ACC112 (cell line): ENCODE data around the gene MYO3B.
"Not testable (repeated sequence)": the region's sequence is repeated elsewhere in the genome, so short reads cannot be mapped to it uniquely, and the experiment has no call there.

ENCODE experiments used
- H2AFZ ChIP-seq: fragments of 200-600 bp; sonication (generic); one replicate; pipeline ENCODE4 v1.6.0; 2017; ENCODE audit warnings: antibody characterized with exemption, low read length; ENCODE audit not compliant: unreplicated experiment
- H3K27ac ChIP-seq: fragments of 200-600 bp; sonication (generic); 2 replicates; pipeline ENCODE4 v1.5.1; 2014; ENCODE audit warnings: low read depth, mild to moderate bottlenecking, antibody characterized with exemption, low read length, moderate library complexity
- H3K27me3 ChIP-seq: fragments of 200-600 bp; sonication (generic); 2 replicates; pipeline ENCODE4 v1.6.1; 2014; ENCODE audit warnings: mild to moderate bottlenecking, antibody characterized with exemption, low read length, moderate library complexity, mixed read lengths; ENCODE audit not compliant: insufficient read depth
- H3K36me3 ChIP-seq: fragments of 200-600 bp; sonication (generic); 2 replicates; pipeline ENCODE4 v1.6.1; 2016; ENCODE audit warnings: mild to moderate bottlenecking, antibody characterized with exemption, low read length, moderate library complexity, mixed read lengths; ENCODE audit not compliant: insufficient read depth
- H3K4me1 ChIP-seq: fragments of 200-600 bp; sonication (generic); one replicate; pipeline ENCODE4 v1.6.1; 2016; ENCODE audit warnings: low read length, mixed read lengths; ENCODE audit not compliant: insufficient read depth, unreplicated experiment, control insufficient read depth
- H3K4me3 ChIP-seq: fragments of 200-600 bp; sonication (generic); 2 replicates; pipeline ENCODE4 v1.5.1; 2014; ENCODE audit warnings: mild to moderate bottlenecking, low read depth, low read length
- H3K79me2 ChIP-seq: fragments of 200-600 bp; sonication (generic); one replicate; pipeline ENCODE4 v1.6.0; 2016; ENCODE audit warnings: low read length; ENCODE audit not compliant: control insufficient read depth, unreplicated experiment, insufficient read depth

MYO3B gene

GRCh38 chr2:170423919-170424318, 246.0 kb downstream of the MYO3B start:
- H3K36me3 ChIP-seq: no peaks in the 10 kb centered on the region
- no peak overlapping the region for H2AFZ ChIP-seq
- H3K4me1 ChIP-seq: peaks cover 3% of the 10 kb centered on the region
- no peak overlapping the region for H3K4me3 ChIP-seq
- no peak overlapping the region for H3K27ac ChIP-seq
- peaks cover 32% of the 10 kb centered on the region for H3K27me3 ChIP-seq
- no peaks in the 10 kb centered on the region for H3K79me2 ChIP-seq

GRCh38 chr2:170425281-170425751, 247.4 kb downstream of the MYO3B start:
- H3K4me3 ChIP-seq: no peak overlapping the region
- peaks cover 3% of the 10 kb centered on the region for H3K4me1 ChIP-seq
- peaks cover 26% of the 10 kb centered on the region for H3K27me3 ChIP-seq
- no peaks in the 10 kb centered on the region for H3K36me3 ChIP-seq
- H2AFZ ChIP-seq: no peak overlapping the region
- H3K79me2 ChIP-seq: no peaks in the 10 kb centered on the region
- no peak overlapping the region for H3K27ac ChIP-seq

- Histone ChIP-seq H3K79me2 (no peaks in the 10 kb centered on the region), H3K27ac (no peak overlapping the region), H3K4me1 (peaks cover 3% of the 10 kb centered on the region), H3K4me3 (no peak overlapping the region), H3K27me3 (peaks cover 10% of the 10 kb centered on the region), H2AFZ (no peak overlapping the region), H3K36me3 (no peaks in the 10 kb centered on the region)
Measured at GRCh38 chr2:170428868-170429267, 250.9 kb downstream of the MYO3B start.

- Histone ChIP-seq H3K79me2 (no peaks in the 10 kb centered on the region), H3K4me3 (no peak overlapping the region), H3K36me3 (no peaks in the 10 kb centered on the region), H3K27ac (no peak overlapping the region), H2AFZ (no peak overlapping the region), H3K27me3 (peaks cover 25% of the 10 kb centered on the region), H3K4me1 (no peaks in the 10 kb centered on the region)
Measured at GRCh38 chr2:170432823-170433222, 254.9 kb downstream of the MYO3B start.

GRCh38 chr2:170433448-170433847, 255.5 kb downstream of the MYO3B start:
- Histone ChIP-seq H3K4me1 (no peaks in the 10 kb centered on the region), H3K27ac (no peak overlapping the region), H3K4me3 (no peak overlapping the region), H2AFZ (no peak overlapping the region), H3K27me3 (peaks cover 23% of the 10 kb centered on the region), H3K79me2 (no peaks in the 10 kb centered on the region), H3K36me3 (no peaks in the 10 kb centered on the region)

GRCh38 chr2:170434396-170434795, 256.4 kb downstream of the MYO3B start:
- not testable (repeated sequence) for H3K4me3 ChIP-seq, H2AFZ ChIP-seq, H3K4me1 ChIP-seq, H3K27ac ChIP-seq, H3K79me2 ChIP-seq, H3K36me3 ChIP-seq
- H3K27me3 ChIP-seq: peaks cover 21% of the 10 kb centered on the region

- H2AFZ ChIP-seq: no peak overlapping the region
- H3K36me3 ChIP-seq: no peaks in the 10 kb centered on the region
- H3K4me3 ChIP-seq: no peak overlapping the region
Measured at GRCh38 chr2:170434900-170435621, 257.1 kb downstream of the MYO3B start.

GRCh38 chr2:170436077-170436943, 258.4 kb downstream of the MYO3B start:
- Histone ChIP-seq H3K79me2 (no peaks in the 10 kb centered on the region), H3K27ac (no peak overlapping the region), H3K4me1 (no peaks in the 10 kb centered on the region)

More at GRCh38 chr2:170434900-170435621, 257.1 kb downstream of the MYO3B start:
- Histone ChIP-seq H3K79me2 (no peaks in the 10 kb centered on the region), H3K27me3 (peaks cover 18% of the 10 kb centered on the region), H3K4me1 (no peaks in the 10 kb centered on the region), H3K27ac (no peak overlapping the region)

GRCh38 chr2:170446078-170446477, 268.1 kb downstream of the MYO3B start:
- H3K36me3 ChIP-seq: no peaks in the 10 kb centered on the region
- no peak overlapping the region for H2AFZ ChIP-seq
- H3K79me2 ChIP-seq: no peaks in the 10 kb centered on the region
- no peak overlapping the region for H3K4me3 ChIP-seq
- H3K27me3 ChIP-seq: peaks cover 30% of the 10 kb centered on the region; the same call in 1 of the 2 replicates
- H3K4me1 ChIP-seq: no peaks in the 10 kb centered on the region
- no peak overlapping the region for H3K27ac ChIP-seq

More at GRCh38 chr2:170436077-170436943, 258.4 kb downstream of the MYO3B start:
- Histone ChIP-seq H2AFZ (no peak overlapping the region), H3K36me3 (no peaks in the 10 kb centered on the region), H3K27me3 (peaks cover 21% of the 10 kb centered on the region), H3K4me3 (no peak overlapping the region)

- Histone ChIP-seq H3K79me2 (no peaks in the 10 kb centered on the region), H3K4me3 (no peak overlapping the region), H3K4me1 (no peaks in the 10 kb centered on the region), H3K36me3 (no peaks in the 10 kb centered on the region), H3K27me3 (peaks cover 26% of the 10 kb centered on the region; the same call in 1 of the 2 replicates), H2AFZ (no peak overlapping the region), H3K27ac (no peak overlapping the region)
Measured at GRCh38 chr2:170449034-170449433, 271.1 kb downstream of the MYO3B start.
